Measurements from ENCODE around the gene FAM151B.

Gene FAM151B

DNA sequence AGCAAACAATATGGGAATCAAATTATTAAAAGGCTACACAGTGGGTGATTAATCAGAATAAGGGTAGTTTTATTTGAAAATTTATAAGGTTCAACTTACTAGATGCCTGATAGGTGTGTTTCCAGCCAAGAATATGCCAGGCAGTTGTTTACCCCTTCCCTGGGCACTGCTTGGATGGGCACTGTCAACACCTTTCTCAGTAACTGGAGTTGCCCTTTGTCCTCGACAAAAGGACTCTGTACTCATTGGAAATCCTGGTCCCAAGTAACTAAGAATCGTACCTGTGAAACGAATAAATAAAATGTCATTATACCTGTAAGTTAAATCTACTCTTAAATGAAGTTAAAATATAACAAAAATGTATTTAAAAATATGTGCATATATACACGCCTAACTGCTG is 67.2 kb downstream of the FAM151B start:
- Histone ChIP-seq H3K4me3 (IDR thresholded peaks at IDR 0.05; ENCODE audit: insufficient read depth, low read depth, low read length) (no peak overlapping the region), H3K36me3 (ENCODE audit: insufficient read depth) (no peaks in the 10 kb centered on the region), H3K79me2 (ENCODE audit: insufficient read depth, low read depth) (no peaks in the 10 kb centered on the region), H2AFZ (ENCODE audit: low read depth) (no peak overlapping the region), H3K4me1 (ENCODE audit: low read depth, poor library complexity, severe bottlenecking) (peaks cover 7% of the 10 kb centered on the region), H3K9ac (no peak overlapping the region), H3K27me3 (ENCODE audit: insufficient read depth, low read depth) (no peaks in the 10 kb centered on the region), H3K27ac (no peak overlapping the region), H4K20me1 (ENCODE audit: insufficient read depth) (no peaks in the 10 kb centered on the region), H3K4me2 (no peak overlapping the region)
- TF ChIP-seq, protein P1, sequence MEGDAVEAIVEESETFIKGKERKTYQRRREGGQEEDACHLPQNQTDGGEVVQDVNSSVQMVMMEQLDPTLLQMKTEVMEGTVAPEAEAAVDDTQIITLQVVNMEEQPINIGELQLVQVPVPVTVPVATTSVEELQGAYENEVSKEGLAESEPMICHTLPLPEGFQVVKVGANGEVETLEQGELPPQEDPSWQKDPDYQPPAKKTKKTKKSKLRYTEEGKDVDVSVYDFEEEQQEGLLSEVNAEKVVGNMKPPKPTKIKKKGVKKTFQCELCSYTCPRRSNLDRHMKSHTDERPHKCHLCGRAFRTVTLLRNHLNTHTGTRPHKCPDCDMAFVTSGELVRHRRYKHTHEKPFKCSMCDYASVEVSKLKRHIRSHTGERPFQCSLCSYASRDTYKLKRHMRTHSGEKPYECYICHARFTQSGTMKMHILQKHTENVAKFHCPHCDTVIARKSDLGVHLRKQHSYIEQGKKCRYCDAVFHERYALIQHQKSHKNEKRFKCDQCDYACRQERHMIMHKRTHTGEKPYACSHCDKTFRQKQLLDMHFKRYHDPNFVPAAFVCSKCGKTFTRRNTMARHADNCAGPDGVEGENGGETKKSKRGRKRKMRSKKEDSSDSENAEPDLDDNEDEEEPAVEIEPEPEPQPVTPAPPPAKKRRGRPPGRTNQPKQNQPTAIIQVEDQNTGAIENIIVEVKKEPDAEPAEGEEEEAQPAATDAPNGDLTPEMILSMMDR (conservative IDR thresholded peaks at IDR 0.05; ENCODE audit: low read depth, low read length), result no peak

DNA sequence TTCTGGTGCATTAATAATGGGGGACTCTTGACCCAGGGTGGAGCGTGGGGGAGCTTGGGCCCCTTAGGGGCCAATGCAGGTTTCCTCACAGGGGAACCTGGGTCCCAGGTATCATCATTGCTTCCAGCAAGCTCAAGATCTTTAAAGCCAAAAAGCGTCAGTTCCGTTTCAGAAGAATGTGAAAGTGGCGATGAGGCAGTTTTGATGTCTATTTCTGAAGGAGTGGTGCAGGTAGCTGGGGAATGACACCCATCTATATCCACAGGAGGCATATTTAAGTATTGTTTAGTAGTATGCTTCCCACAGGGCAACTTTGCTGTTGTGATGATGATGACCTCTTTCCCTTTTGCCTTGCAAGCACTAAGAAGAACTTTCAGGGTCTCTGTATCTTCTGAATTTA is 71.3 kb downstream of the FAM151B start:
- peaks cover 7% of the 10 kb centered on the region for H3K4me1 ChIP-seq (ENCODE audit: low read depth, poor library complexity, severe bottlenecking)
- no peak overlapping the region for H3K4me3 ChIP-seq (IDR thresholded peaks at IDR 0.05; ENCODE audit: insufficient read depth, low read depth, low read length)
- no peak overlapping the region for H2AFZ ChIP-seq (ENCODE audit: low read depth)
- H3K4me2 ChIP-seq, result peak overlapping the region; percentile 14; the same call in 1 of the 2 replicates
- no peaks in the 10 kb centered on the region for H3K36me3 ChIP-seq (ENCODE audit: insufficient read depth)
- no peaks in the 10 kb centered on the region for H3K27me3 ChIP-seq (ENCODE audit: insufficient read depth, low read depth)
- no peaks in the 10 kb centered on the region for H4K20me1 ChIP-seq (ENCODE audit: insufficient read depth)
- H3K27ac ChIP-seq, result no peak overlapping the region
- H3K79me2 ChIP-seq (ENCODE audit: insufficient read depth, low read depth), result no peaks in the 10 kb centered on the region
- H3K9ac ChIP-seq, result no peak overlapping the region
- TF ChIP-seq, protein P1 (conservative IDR thresholded peaks at IDR 0.05; ENCODE audit: low read depth, low read length), result no peak

DNA sequence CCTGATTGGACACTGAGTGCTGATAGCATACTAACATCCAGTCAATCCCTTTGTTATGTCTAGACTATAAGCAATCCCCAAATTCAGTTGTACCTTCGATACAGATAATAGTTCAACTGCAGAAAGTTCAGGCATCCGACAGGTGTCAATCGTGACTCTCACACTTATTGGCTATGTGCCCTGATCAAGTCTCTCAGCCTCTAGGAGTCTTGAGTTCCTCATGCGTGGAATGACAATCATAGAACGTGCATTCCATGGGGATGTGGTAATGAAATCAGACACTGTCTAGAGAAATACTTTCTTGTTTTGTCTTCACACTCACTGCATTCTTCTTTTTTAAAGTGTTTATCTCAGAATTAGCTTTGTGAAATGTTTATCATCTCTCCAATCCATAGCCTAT is 77.4 kb downstream of the FAM151B start:
- Histone ChIP-seq H3K9ac (no peak overlapping the region), H3K79me2 (ENCODE audit: insufficient read depth, low read depth) (no peaks in the 10 kb centered on the region), H2AFZ (ENCODE audit: low read depth) (no peak overlapping the region), H3K27me3 (ENCODE audit: insufficient read depth, low read depth) (no peaks in the 10 kb centered on the region), H3K36me3 (ENCODE audit: insufficient read depth) (no peaks in the 10 kb centered on the region), H4K20me1 (ENCODE audit: insufficient read depth) (no peaks in the 10 kb centered on the region), H3K4me3 (IDR thresholded peaks at IDR 0.05; ENCODE audit: insufficient read depth, low read depth, low read length) (no peak overlapping the region), H3K4me1 (ENCODE audit: low read depth, poor library complexity, severe bottlenecking) (no peaks in the 10 kb centered on the region), H3K27ac (no peak overlapping the region), H3K4me2 (no peak overlapping the region)
- TF ChIP-seq, protein P1 (conservative IDR thresholded peaks at IDR 0.05; ENCODE audit: low read depth, low read length), result no peak

DNA sequence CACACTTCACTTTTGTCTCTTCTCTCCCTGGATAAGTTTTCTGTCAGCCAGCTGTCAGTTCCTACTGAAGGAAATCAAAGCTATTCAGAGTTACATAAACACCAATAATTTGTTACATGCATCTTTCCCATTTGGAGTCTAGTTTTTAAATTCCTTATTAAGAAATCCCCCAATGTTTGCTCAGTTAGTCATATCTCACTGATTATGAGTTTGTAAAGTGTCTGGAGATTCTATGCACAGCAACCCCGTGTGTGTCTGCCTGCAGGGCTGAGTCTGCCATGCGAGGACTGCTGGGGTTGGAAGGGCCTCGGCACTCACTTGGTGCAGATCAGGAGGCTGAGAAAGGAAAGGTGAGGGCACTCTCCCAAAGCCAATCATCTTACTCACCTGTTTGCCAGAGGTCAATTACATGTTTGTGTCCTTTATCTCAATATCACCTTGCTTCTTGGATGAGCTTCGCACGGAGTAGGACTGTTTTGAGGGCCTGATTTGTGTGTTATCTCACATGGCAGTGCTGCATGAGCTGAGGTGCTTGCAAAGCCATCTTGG is 78.9 kb downstream of the FAM151B start:
- Histone ChIP-seq H3K4me3 (IDR thresholded peaks at IDR 0.05; ENCODE audit: insufficient read depth, low read depth, low read length) (no peak overlapping the region), H3K27ac (no peak overlapping the region), H2AFZ (ENCODE audit: low read depth) (no peak overlapping the region), H3K27me3 (ENCODE audit: insufficient read depth, low read depth) (no peaks in the 10 kb centered on the region), H3K79me2 (ENCODE audit: insufficient read depth, low read depth) (no peaks in the 10 kb centered on the region), H3K36me3 (ENCODE audit: insufficient read depth) (no peaks in the 10 kb centered on the region), H3K4me1 (ENCODE audit: low read depth, poor library complexity, severe bottlenecking) (no peaks in the 10 kb centered on the region), H3K9ac (no peak overlapping the region), H4K20me1 (ENCODE audit: insufficient read depth) (no peaks in the 10 kb centered on the region), H3K4me2 (no peak overlapping the region)
- TF ChIP-seq, protein P1 (conservative IDR thresholded peaks at IDR 0.05; ENCODE audit: low read depth, low read length), result no peak

All from KMS-11 (cell line).